Activated CD8-positive, alpha-beta T cell treated with anti-CD3 and anti-CD28 coated beads for 36 hours (primary cell): ENCODE measurements around the gene PGAM5. TPM values are rescaled to one million over a fixed set of nuclear protein-coding genes. Genes with fewer than 3 reads are reported as not detected.
"Not testable (repeated sequence)": the region's sequence is repeated elsewhere in the genome, so short reads cannot be mapped to it uniquely, and the experiment has no call there.

Source experiments
- ATAC-seq: fragments of 200-7000 bp; cut with Tn5 transposase; one replicate; pipeline ENCODE4 v1.10.0; 2021; ENCODE audit warnings: mild to moderate bottlenecking, moderate library complexity
- CTCF ChIA-PET: fragments of 350-600 bp; sonication (Branson Sonifier 250); formaldehyde crosslinking; loops from one replicate; lab custom pipeline; 2021; ENCODE audit warnings: antibody characterized with exemption; lab: Charles Lee
- POLR2A ChIA-PET: fragments of 350-600 bp; sonication (Branson Sonifier 250); formaldehyde crosslinking; loops from one replicate; lab custom pipeline; 2021; ENCODE audit warnings: antibody characterized with exemption; lab: Charles Lee
- DNase-seq: peaks from one replicate; pipeline ENCODE4 v3.0.0-alpha.2; 2020
- H3K27ac Mint-ChIP-seq: one replicate; pipeline ENCODE4 v1.8.0; 2021; ENCODE audit warnings: mild to moderate bottlenecking, mixed read lengths
- H3K27me3 Mint-ChIP-seq: one replicate; pipeline ENCODE4 v1.8.0; 2021; ENCODE audit warnings: mixed read lengths
- H3K36me3 Mint-ChIP-seq: one replicate; pipeline ENCODE4 v1.8.0; 2021; ENCODE audit warnings: low read depth, mixed read lengths
- H3K4me1 Mint-ChIP-seq: one replicate; pipeline ENCODE4 v1.8.0; 2021; ENCODE audit warnings: low read depth, mixed read lengths
- H3K4me3 Mint-ChIP-seq: one replicate; pipeline ENCODE4 v1.8.0; 2021; ENCODE audit warnings: mild to moderate bottlenecking, moderate library complexity, mixed read lengths
- H3K9me3 Mint-ChIP-seq: one replicate; pipeline ENCODE4 v1.8.0; 2021; ENCODE audit warnings: mixed read lengths
- CTCF ChIP-seq: fragments of 200-600 bp; IDR thresholded peaks from one replicate; pipeline ENCODE4 v1.8.0; 2022; ENCODE audit warnings: antibody characterized with exemption, mild to moderate bottlenecking
- intact Hi-C: fragments of 100-400 bp; cut with micrococcal nuclease; formaldehyde crosslinking; loops from one replicate; pipeline ENCODE4 v1.10.0; 2022
- total RNA-seq, 2 experiments: library from RNA; stranded (reverse); gene quantifications; one replicate each; pipeline ENCODE4 v1.2.3, GENCODE V29; 2021

PGAM5 gene
- total RNA-seq, 2 experiments from 2014 or later: 69.6 to 73.2 TPM

DNA sequence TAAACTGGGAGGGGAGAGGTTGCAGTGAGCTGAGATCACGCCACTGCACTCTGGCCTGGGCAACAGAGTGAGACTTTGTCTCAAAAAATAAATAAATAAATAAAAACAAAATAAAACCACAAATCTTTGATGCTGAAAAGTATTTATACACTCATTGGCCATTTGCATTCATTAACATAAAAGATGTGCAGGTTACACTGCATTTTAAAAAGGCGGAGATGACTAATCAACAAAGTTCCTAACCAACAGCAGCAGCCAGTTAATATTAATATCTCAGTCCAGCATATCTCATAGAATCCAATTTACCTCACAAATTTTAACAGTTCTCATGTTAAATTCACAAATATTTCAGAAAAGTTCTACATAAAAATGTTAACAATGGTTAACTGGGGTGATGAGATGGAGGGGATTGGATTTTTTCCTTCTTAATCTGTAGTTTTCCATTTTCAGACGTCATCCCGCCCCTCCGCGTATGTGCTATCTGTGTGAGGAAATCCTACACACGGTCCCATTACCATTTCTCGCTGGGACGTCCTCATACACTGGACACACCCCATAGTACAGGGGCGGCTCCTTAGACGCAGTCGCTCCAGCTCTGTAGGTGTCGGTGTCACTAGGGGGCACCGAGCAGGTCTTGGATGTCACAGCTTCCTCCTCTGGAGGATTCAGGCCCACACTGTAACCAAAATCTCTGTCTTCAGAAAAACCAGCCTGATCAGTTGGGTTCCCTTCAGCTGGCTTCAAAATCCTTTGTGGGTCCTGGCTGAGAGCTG lies 43.7 kb downstream of the PGAM5 start:
- ChIA-PET POLR2A (interaction anchor here (0.8 kb wide), 1 partner anchor 10 kb away, joined by 3 read pairs; no protein-coding TSS in a partner anchor), CTCF (interaction anchor here (1.1 to 2.3 kb wide), 2 partner anchors 12 to 13 kb away, joined by 3 to 8 read pairs; no protein-coding TSS in a partner anchor)
- intact Hi-C loops: no loop called here
- no peak for ATAC-seq
- TF ChIP-seq CTCF: no peak
- Mint-ChIP-seq H3K27me3 (no peaks in the 10 kb centered on the region), H3K4me3 (no peak overlapping the region), H3K36me3 (peaks cover 48% of the 10 kb centered on the region), H3K9me3 (no peaks in the 10 kb centered on the region), H3K27ac (no peak overlapping the region), H3K4me1 (peaks cover 16% of the 10 kb centered on the region)
- no peak for DNase-seq

- POLR2A ChIA-PET: interaction anchor here (2.3 kb wide), 1 partner anchor 17 kb away, joined by 8 read pairs; no protein-coding TSS in a partner anchor
- H3K27ac Mint-ChIP-seq, ATAC-seq, H3K4me3 Mint-ChIP-seq, intact Hi-C loops, H3K27me3 Mint-ChIP-seq, DNase-seq, H3K9me3 Mint-ChIP-seq: not testable (repeated sequence)
- peaks cover 46% of the 10 kb centered on the region for H3K36me3 Mint-ChIP-seq
- H3K4me1 Mint-ChIP-seq: peaks cover 28% of the 10 kb centered on the region
- CTCF ChIA-PET: interaction anchor here (1.2 to 1.3 kb wide), 2 partner anchors 10 to 15 kb away, joined by 3 to 5 read pairs; no protein-coding TSS in a partner anchor
Measured at GRCh38 chr12:132758825-132759224, 48.2 kb downstream of the PGAM5 start.

- Mint-ChIP-seq H3K36me3 (peaks cover 43% of the 10 kb centered on the region), H3K4me3 (peak overlapping the region; percentile 90), H3K27ac (no peak overlapping the region), H3K9me3 (no peaks in the 10 kb centered on the region), H3K27me3 (no peaks in the 10 kb centered on the region), H3K4me1 (peaks cover 25% of the 10 kb centered on the region)
- POLR2A ChIA-PET: interaction anchor here (1.3 to 2.3 kb wide), 2 partner anchors 17 to 150 kb away, joined by 3 to 8 read pairs; no protein-coding TSS in a partner anchor
- no peak for DNase-seq
- no peak for TF ChIP-seq CTCF
- ATAC-seq: no peak
- intact Hi-C loops: no loop called here
- CTCF ChIA-PET: interaction anchor here (1.3 kb wide), 1 partner anchor 9 kb away, joined by 5 read pairs; no protein-coding TSS in a partner anchor
Measured at GRCh38 chr12:132759359-132759758, 48.7 kb downstream of the PGAM5 start.

- no peaks in the 10 kb centered on the region for H3K9me3 Mint-ChIP-seq
- H3K36me3 Mint-ChIP-seq: peaks cover 34% of the 10 kb centered on the region
- peak within 1 kb of the TSS; percentile 99 for H3K27ac Mint-ChIP-seq
- peaks cover 25% of the 10 kb centered on the region for H3K4me1 Mint-ChIP-seq
- CTCF ChIA-PET: interaction anchor here (0.7 to 1.2 kb wide), 2 partner anchors 68 to 113 kb away, joined by 3 read pairs; no protein-coding TSS in a partner anchor
- intact Hi-C loops: loop anchor here (10.0 kb wide), 1 partner anchor 124 kb away; the partner anchor contains the start of gene CHFR
- H3K27me3 Mint-ChIP-seq: no peaks in the 10 kb centered on the region
- peak within 1 kb of the TSS; percentile 90 for H3K4me3 Mint-ChIP-seq
- POLR2A ChIA-PET: interaction anchor here (0.6 to 2.5 kb wide), 13 partner anchors 8 to 245 kb away, joined by 3 to 12 read pairs (median 3); partner anchors contain the start of gene GOLGA3
- ATAC-seq: peak; percentile 49
- DNase-seq: peak; percentile 86
- no peak for TF ChIP-seq CTCF
Measured at GRCh38 chr12:132761032-132761920, 50.6 kb downstream of the PGAM5 start, which contains the start of gene ANKLE2. Gene ANKLE2, minus strand, starts transcription at chr12:132761832. Its CDS starts 34 bp downstream, at chr12:132761798.
